HG02981 (cell line): ENCODE results near the gene ZNF324.
"Not testable (repeated sequence)": the region's sequence is repeated elsewhere in the genome, so short reads cannot be mapped to it uniquely, and the experiment has no call there.

ENCODE experiments used
- ATAC-seq: cut with Tn5 transposase; IDR thresholded peaks from one replicate; pipeline ENCODE4 v1.9.1; 2021; ENCODE audit warnings: mild to moderate bottlenecking, moderate library complexity; ENCODE audit not compliant: unreplicated experiment

Gene ZNF324

GRCh38 chr19:58470837-58471543 lies 4.1 kb downstream of the ZNF324 start:
- not testable (repeated sequence) for ATAC-seq

DNA sequence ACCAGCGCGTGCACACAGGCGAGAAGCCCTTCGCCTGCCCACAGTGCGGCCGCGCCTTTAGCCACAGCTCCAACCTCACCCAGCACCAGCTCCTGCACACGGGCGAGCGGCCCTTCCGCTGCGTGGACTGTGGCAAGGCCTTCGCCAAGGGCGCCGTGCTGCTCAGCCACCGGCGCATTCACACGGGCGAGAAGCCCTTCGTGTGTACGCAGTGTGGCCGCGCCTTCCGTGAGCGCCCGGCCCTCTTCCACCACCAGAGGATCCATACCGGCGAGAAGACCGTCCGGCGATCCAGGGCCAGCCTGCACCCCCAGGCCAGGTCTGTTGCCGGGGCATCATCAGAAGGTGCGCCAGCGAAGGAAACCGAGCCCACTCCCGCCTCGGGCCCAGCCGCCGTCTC lies 4.9 kb downstream of the ZNF324 start:
- ATAC-seq = no peak

- ATAC-seq = no peak
Measured at GRCh38 chr19:58473775-58474174, 6.9 kb downstream of the ZNF324 start.

DNA sequence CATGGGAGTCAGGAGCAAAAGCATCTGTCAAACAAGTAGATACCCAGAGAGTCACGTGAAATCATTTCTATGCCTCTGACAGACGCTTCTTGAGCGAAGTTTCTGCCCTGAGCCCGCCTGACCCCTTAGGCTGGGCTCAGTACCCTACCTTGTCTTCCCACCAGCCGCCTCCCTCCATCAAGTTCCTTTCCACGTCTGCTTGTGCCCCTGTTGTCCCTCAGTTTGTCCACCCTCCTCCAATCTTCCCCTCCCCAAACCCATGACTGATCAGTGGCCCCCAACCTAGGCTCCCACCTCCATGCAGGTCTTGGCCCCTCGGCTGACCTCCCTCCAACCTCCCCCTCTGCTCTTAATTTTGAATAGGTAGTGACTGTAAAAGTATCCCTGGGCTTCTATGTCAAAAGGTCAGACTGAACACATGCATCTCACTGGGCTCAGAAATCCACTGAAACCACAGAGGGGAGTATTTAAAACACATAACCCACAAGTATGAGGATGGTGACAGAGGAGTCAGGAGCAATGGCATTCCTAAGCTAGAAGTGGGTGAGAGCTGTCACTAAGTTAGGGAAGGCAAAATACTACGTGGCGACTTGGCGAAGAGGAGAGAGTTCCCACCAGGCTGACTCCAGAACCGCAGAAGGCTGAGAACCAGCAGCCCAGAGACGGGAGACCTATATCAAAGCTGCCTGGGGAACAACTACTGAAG lies 7.6 kb downstream of the ZNF324 start:
- no peak for ATAC-seq

- ATAC-seq = peak; percentile 11
Measured at GRCh38 chr19:58474997-58475713, 8.3 kb downstream of the ZNF324 start.

GRCh38 chr19:58475714-58476497 lies 9.0 kb downstream of the ZNF324 start, which contains the start of gene ZNF446:
ZNF446 (plus strand) TSS chr19:58476352; CDS start chr19:58477219, 867 bp downstream.
- peak; percentile 79 for ATAC-seq

DNA sequence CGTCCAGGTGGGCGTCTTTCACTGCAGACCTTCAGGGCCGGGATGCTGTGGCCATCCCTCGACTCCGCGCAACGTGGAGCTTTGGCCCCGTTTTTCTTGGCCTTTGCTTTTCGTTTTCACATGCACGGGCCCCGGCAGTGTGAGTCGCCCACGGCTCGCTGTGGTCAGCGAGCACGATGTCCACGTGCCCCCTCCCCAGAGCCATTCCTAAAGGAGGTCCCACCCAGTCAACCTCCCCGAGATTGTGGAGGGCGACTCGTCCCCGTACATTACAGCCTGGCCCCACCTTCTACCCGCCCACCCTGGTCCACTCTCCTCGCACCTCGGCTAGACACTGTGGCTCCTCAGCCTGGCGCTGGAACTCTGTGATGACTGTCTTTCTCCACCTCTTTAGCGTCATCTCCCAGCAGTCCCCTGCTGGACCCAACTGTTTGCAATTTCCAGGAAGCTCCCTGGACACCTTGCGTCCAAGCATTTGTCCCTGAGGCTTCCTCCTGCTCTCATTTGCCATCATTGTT lies 9.7 kb downstream of the ZNF324 start:
- no peak for ATAC-seq

GRCh38 chr19:58477130-58477529 lies 10.2 kb downstream of the ZNF324 start:
- ATAC-seq = no peak

DNA sequence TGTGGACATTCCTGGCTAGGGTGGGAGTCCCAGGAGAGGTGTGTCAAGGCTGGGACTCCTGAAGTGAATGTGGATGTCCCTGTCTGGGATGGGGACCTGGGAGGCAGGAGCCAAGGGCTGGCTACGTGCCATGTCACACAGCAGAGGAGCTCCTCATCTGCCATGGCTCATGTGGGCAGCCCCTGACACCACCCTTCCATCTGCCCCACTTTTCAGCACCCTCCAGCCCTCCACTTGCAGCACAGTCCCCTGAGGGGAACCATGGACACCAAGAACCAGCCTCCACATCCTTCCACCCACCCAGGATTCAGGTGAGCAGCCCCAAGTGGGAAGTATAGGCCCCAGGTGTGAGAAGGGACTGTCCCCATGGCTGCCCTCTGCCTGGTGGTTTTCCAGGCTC lies 11.0 kb downstream of the ZNF324 start:
- ATAC-seq = no peak

GRCh38 chr19:58479303-58479702 lies 12.4 kb downstream of the ZNF324 start:
- ATAC-seq = no peak

GRCh38 chr19:58479736-58480480 lies 13.0 kb downstream of the ZNF324 start:
- ATAC-seq = no peak

- no peak for ATAC-seq
Measured at GRCh38 chr19:58480481-58480830, 13.6 kb downstream of the ZNF324 start.

- no peak for ATAC-seq
Measured at GRCh38 chr19:58480831-58481230, 14.0 kb downstream of the ZNF324 start.

- no peak for ATAC-seq
Measured at GRCh38 chr19:58482372-58482771, 15.5 kb downstream of the ZNF324 start.

DNA sequence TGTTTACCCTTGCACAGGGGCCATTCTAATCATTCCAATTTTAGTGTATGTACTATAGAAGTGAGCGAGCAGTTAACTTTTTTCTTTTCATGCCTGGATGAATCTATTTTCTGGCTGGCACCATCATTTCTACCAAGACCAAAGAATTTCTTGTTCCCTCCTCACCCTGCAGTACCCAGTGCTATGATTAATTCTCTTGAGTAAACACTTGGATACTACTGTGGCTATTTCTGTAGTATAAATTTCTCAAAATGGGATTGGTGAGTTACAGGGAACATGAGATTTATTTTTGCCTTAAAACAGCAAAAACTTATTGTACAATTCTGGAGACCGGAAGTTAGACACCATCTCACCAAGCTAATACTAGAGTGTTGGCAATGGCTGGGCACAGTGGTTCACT lies 16.9 kb downstream of the ZNF324 start:
- ATAC-seq = no peak

DNA sequence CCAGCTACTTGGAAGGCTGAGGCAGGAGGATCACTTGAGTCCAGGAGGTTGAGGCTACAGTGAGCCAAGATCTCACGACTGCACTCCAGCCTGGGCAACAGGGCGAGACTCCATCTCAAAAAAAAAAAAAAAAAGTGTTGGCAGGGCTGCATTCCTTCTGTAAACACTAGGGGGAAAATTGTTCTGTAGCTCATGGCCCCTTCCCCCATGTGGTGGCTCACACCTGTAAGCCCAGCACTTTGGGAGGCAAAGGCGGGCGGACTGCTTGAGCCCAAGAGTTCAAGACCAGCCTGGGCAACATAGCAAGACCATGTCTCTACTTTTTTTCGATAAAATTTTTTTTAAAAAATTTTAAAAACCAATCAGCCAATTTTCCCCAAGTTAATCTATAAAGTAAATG lies 17.5 kb downstream of the ZNF324 start:
- not testable (repeated sequence) for ATAC-seq

DNA sequence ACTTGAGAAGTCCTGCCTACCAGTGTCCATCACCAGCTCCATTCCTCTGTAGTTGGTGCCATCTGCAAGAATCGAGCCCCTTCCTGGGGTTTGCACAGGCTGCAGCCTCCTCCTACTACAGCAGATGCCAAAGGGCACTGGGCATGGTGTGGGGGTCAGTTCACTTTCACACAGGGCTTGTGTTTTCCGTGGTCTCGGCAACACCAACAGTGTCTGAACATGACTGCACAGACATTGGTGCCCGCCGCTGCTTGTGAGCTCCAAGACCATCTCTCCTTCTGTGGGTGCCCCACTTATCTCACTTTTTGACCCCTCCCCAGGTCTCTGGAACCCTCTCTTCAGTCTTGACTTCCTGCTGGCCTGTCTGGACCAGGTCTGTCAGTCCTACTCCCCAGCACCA lies 24.5 kb downstream of the ZNF324 start:
- no peak for ATAC-seq

DNA sequence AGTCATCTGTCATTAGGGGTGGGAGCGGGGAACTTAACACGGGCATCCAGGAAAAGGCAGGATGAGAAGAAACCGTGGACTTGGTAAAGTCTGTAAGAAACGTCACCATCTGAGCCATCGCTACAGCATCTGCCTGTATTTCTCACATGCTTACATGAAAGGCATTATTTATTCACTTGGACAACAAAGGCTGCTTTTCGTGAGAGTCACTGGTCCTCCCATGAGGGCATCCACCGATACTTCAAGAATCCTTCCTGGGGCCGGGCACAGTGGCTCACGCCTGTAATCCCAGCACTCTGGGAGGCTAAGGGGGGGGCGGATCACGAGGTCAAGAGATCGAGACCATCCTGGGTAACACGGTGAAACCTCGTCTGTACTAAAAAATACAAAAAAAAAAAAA lies 25.4 kb downstream of the ZNF324 start:
- no peak for ATAC-seq

GRCh38 chr19:58497634-58498170 lies 30.8 kb downstream of the ZNF324 start:
- no peak for ATAC-seq
